Measurements from ENCODE around the gene KISS1R. TPM values are rescaled to one million over a fixed set of nuclear protein-coding genes. Genes with fewer than 3 reads are reported as not detected.

Gene KISS1R
- total RNA-seq, 2 donors from 2014 or later = not detected

- H3K4me1 ChIP-seq (replicated peaks) = peaks cover 3% of the 10 kb centered on the region
- H3K27ac ChIP-seq = peak overlapping the region; percentile 85 to 87
- intact Hi-C loops (cut with DNase I) = no loop called here
- peak overlapping the region; percentile 87 to 92 for H3K4me3 ChIP-seq
- TF ChIP-seq POLR2A (IDR thresholded peaks at IDR 0.05) (no peak), POLR2AphosphoS5 (IDR thresholded peaks at IDR 0.05) (no peak), CTCF (IDR thresholded peaks at IDR 0.05) (no peak)
- no peaks in the 10 kb centered on the region for H3K9me3 ChIP-seq
- under 1% methylated on average over 52 of the region's 52 CpGs for WGBS
- no peaks in the 10 kb centered on the region for H3K27me3 ChIP-seq (replicated peaks; ENCODE audit: insufficient read depth)
- H3K36me3 ChIP-seq = no peaks in the 10 kb centered on the region
- no peak for DNase-seq (ENCODE audit: low spot score)
These were observed 9.6 kb downstream of the KISS1R start for GRCh38 chr19:926589-927350.

GRCh38 chr19:927351-927779, 10.2 kb downstream of the KISS1R start:
- Histone ChIP-seq H3K36me3 (no peaks in the 10 kb centered on the region), H3K4me1 (replicated peaks) (peaks cover 3% of the 10 kb centered on the region), H3K9me3 (no peaks in the 10 kb centered on the region), H3K27me3 (replicated peaks; ENCODE audit: insufficient read depth) (no peaks in the 10 kb centered on the region), H3K4me3 (peak overlapping the region; percentile 87 to 92), H3K27ac (peak overlapping the region; percentile 85 to 87)
- TF ChIP-seq POLR2A (IDR thresholded peaks at IDR 0.05) = no peak
- no peak for TF ChIP-seq CTCF (IDR thresholded peaks at IDR 0.05)
- no peak for TF ChIP-seq POLR2AphosphoS5 (IDR thresholded peaks at IDR 0.05)
- intact Hi-C loops (cut with DNase I) = no loop called here
- WGBS = 19% methylated on average over 15 of the region's 15 CpGs
- DNase-seq (ENCODE audit: low spot score) = no peak

- TF ChIP-seq POLR2AphosphoS5 (IDR thresholded peaks at IDR 0.05) (no peak), CTCF (IDR thresholded peaks at IDR 0.05) (no peak), POLR2A (IDR thresholded peaks at IDR 0.05) (no peak)
- Histone ChIP-seq H3K4me1 (replicated peaks) (peaks cover 8% of the 10 kb centered on the region), H3K27me3 (replicated peaks; ENCODE audit: insufficient read depth) (no peaks in the 10 kb centered on the region), H3K4me3 (peak overlapping the region; percentile 87 to 92), H3K9me3 (no peaks in the 10 kb centered on the region), H3K36me3 (no peaks in the 10 kb centered on the region), H3K27ac (peak overlapping the region; percentile 85 to 87)
- intact Hi-C loops (cut with DNase I) = no loop called here
- WGBS = 62% methylated on average over 9 of the region's 12 CpGs
- DNase-seq (ENCODE audit: low spot score) = no peak
These were observed 10.8 kb downstream of the KISS1R start for GRCh38 chr19:927780-928401.

- DNase-seq (ENCODE audit: low spot score) = no peak
- 81% methylated on average over 16 of the region's 18 CpGs for WGBS
- no peaks in the 10 kb centered on the region for H3K36me3 ChIP-seq
- H3K9me3 ChIP-seq = no peaks in the 10 kb centered on the region
- TF ChIP-seq POLR2AphosphoS5 (IDR thresholded peaks at IDR 0.05) (no peak), CTCF (IDR thresholded peaks at IDR 0.05) (no peak), POLR2A (IDR thresholded peaks at IDR 0.05) (no peak)
- H3K4me3 ChIP-seq = no peak overlapping the region
- H3K27me3 ChIP-seq (replicated peaks; ENCODE audit: insufficient read depth) = no peaks in the 10 kb centered on the region
- intact Hi-C loops (cut with DNase I) = no loop called here
- H3K27ac ChIP-seq = peak overlapping the region in 1 of 2 donors; percentile 87
- H3K4me1 ChIP-seq (replicated peaks) = peaks cover 14% of the 10 kb centered on the region
These were observed 11.5 kb downstream of the KISS1R start for GRCh38 chr19:928471-929202.
